ENCODE results near the gene LRP2.

DNA sequence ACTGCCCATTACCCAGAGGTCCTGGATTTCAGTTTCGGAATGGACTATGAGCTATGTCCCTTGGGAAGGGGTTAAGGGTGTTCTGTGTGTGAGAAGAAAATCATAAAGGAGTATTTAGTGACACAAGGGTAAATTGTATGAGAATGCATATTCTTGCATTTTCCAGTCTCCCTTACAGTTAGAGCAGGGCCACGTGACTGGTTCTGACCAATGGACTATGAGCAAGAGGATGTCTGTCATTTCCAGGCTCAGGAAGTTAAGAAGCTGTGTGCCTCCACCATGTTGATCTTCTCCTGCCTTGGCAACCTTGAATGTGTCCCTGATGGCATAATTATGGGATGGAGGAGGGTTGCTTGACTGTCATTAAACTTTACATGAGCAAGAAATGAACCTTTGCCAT lies 198.0 kb downstream of the LRP2 start:
- TF ChIP-seq, protein P1, sequence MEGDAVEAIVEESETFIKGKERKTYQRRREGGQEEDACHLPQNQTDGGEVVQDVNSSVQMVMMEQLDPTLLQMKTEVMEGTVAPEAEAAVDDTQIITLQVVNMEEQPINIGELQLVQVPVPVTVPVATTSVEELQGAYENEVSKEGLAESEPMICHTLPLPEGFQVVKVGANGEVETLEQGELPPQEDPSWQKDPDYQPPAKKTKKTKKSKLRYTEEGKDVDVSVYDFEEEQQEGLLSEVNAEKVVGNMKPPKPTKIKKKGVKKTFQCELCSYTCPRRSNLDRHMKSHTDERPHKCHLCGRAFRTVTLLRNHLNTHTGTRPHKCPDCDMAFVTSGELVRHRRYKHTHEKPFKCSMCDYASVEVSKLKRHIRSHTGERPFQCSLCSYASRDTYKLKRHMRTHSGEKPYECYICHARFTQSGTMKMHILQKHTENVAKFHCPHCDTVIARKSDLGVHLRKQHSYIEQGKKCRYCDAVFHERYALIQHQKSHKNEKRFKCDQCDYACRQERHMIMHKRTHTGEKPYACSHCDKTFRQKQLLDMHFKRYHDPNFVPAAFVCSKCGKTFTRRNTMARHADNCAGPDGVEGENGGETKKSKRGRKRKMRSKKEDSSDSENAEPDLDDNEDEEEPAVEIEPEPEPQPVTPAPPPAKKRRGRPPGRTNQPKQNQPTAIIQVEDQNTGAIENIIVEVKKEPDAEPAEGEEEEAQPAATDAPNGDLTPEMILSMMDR (optimal IDR thresholded peaks at IDR 0.05 in 1 of 3, IDR thresholded peaks at IDR 0.05 in 1 of 3, conservative IDR thresholded peaks at IDR 0.05 in 1 of 3; ENCODE audit: extremely low read depth in 1 of 3, insufficient read depth in 2 of 3, low read length in 3 of 3) = no peak
- no peak for TF ChIP-seq EZH2 (IDR thresholded peaks at IDR 0.05; ENCODE audit: low read length)

Measured in keratinocyte (primary cell).